Fibroblast of lung (primary cell): Measurements from ENCODE around the gene NTSR1. TPM values are rescaled to one million over a fixed set of nuclear protein-coding genes. Genes with fewer than 3 reads are reported as not detected.

Experiments
- DNase-seq, 2 donors: peaks; one replicate each; pipeline versions ENCODE4 v3.0.0 to v3.0.0-alpha.2; 2010; ENCODE audit warnings: low read depth in 2 of 2
- H2AFZ ChIP-seq: 2 replicates; pipeline ENCODE4 v1.5.1; 2012; ENCODE audit warnings: low read length, control low read depth, inconsistent platforms
- H3K27ac ChIP-seq: 2 replicates; pipeline ENCODE4 v1.5.1; 2011; ENCODE audit warnings: low read length, control low read depth; ENCODE audit not compliant: insufficient read depth
- H3K27me3 ChIP-seq: 2 replicates; pipeline ENCODE4 v1.5.1; 2011; ENCODE audit warnings: mild to moderate bottlenecking, low read length; ENCODE audit not compliant: control insufficient read depth, insufficient read depth
- H3K36me3 ChIP-seq: 2 replicates; pipeline ENCODE4 v1.5.1; 2011; ENCODE audit warnings: low read length; ENCODE audit not compliant: control insufficient read depth, insufficient read depth
- H3K4me1 ChIP-seq: 2 replicates; pipeline ENCODE4 v1.5.1; 2011; ENCODE audit warnings: low read length; ENCODE audit not compliant: control insufficient read depth, insufficient read depth; ENCODE audit errors: extremely low read depth
- H3K4me2 ChIP-seq: 2 replicates; pipeline ENCODE4 v1.5.1; 2011; ENCODE audit warnings: low read length, control low read depth; ENCODE audit not compliant: insufficient read depth; ENCODE audit errors: extremely low read depth
- H3K4me3 ChIP-seq, 4 experiments: fragments of 200-600 bp in 1 of 4; sonication (generic) in 1 of 4; replicated peaks in 1 of 4; 2 replicates each; pipeline ENCODE4 v1.5.1; 2011 to 2016; ENCODE audit warnings: low read length in 4 of 4, low read depth in 3 of 4, mild to moderate bottlenecking in 3 of 4, control low read depth in 2 of 4, inconsistent platforms in 1 of 4, mixed read lengths in 1 of 4; ENCODE audit not compliant: insufficient read depth in 1 of 4; ENCODE audit errors: control extremely low read depth in 1 of 4
- H3K79me2 ChIP-seq: 2 replicates; pipeline ENCODE4 v1.5.1; 2012; ENCODE audit warnings: mild to moderate bottlenecking, low read length, inconsistent platforms; ENCODE audit not compliant: control insufficient read depth, insufficient read depth
- H3K9ac ChIP-seq: 2 replicates; pipeline ENCODE4 v1.5.1; 2011; ENCODE audit warnings: mild to moderate bottlenecking, low read length, control low read depth; ENCODE audit not compliant: insufficient read depth
- H3K9me3 ChIP-seq: 2 replicates; pipeline ENCODE4 v1.5.1; 2012; ENCODE audit warnings: low read depth, low read length; ENCODE audit not compliant: control insufficient read depth, insufficient read depth
- H4K20me1 ChIP-seq: 2 replicates; pipeline ENCODE4 v1.5.1; 2011; ENCODE audit warnings: low read length; ENCODE audit not compliant: control insufficient read depth, insufficient read depth; ENCODE audit errors: extremely low read depth
- CTCF ChIP-seq, 2 donors: IDR thresholded peaks in 1 of 2; conservative IDR thresholded peaks in 1 of 2; 1 replicate in 1 of 2; 2 replicates in 1 of 2; pipeline ENCODE4 v1.5.1; 2011 to 2012; ENCODE audit warnings: low read length in 2 of 2, control low read depth in 1 of 2, inconsistent platforms in 1 of 2, low read depth in 1 of 2, mild to moderate bottlenecking in 1 of 2
- EZH2 ChIP-seq: IDR thresholded peaks from 2 replicates; pipeline ENCODE4 v1.5.1; 2012; ENCODE audit warnings: low read length, control low read depth, mild to moderate bottlenecking; ENCODE audit errors: missing control alignments
- polyA plus RNA-seq, 2 donors: library from polyadenylated mRNA; depleted of rRNA in 1 of 2; stranded (reverse) in 1 of 2; unstranded in 1 of 2; fragments of >200 nt; gene quantifications; 2 replicates each; pipeline ENCODE4 v1.2.1, GENCODE V29; 2011 to 2012; ENCODE audit warnings: missing spikeins in 1 of 2
- total RNA-seq: library from RNA; depleted of rRNA; stranded (reverse); fragments of >200 nt; gene quantifications from 2 replicates; pipeline ENCODE4 v1.2.1, GENCODE V29; 2014

Gene NTSR1
- total and polyA plus RNA-seq, 2 donors (not counting 1 experiment from before 2014, with no cell fraction given): 0.05 to 0.33 TPM

DNA sequence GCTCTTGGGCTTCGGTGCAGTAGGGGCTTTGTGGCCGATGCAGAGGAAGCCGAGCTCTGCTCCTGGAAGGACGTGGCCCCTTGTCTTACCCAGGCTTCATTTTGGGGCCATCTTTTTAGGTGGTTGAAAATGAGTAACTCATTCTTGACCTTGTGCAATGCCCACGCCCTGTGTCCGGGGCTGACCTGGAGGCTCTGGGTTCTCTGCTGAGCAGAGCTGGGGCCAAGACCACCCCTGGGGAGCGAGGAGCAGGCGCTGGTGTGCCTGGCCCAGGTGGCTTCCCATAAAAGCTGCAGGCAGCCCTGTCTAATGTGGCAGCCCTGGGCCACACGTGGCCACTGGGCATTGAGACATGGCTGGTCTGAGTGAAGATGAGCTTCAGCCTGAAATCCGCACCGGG lies 25.7 kb downstream of the NTSR1 start:
- H3K27me3 ChIP-seq: no peaks in the 10 kb centered on the region
- H3K4me3 ChIP-seq: no peak overlapping the region
- no peaks in the 10 kb centered on the region for H3K36me3 ChIP-seq
- no peak overlapping the region for H2AFZ ChIP-seq
- no peak overlapping the region for H3K27ac ChIP-seq
- DNase-seq: no peak
- H3K4me1 ChIP-seq: peaks cover 3% of the 10 kb centered on the region
- no peaks in the 10 kb centered on the region for H3K79me2 ChIP-seq
- H3K9ac ChIP-seq: no peak overlapping the region
- H3K4me2 ChIP-seq: no peak overlapping the region
- TF ChIP-seq CTCF (conservative IDR thresholded peaks at IDR 0.05 in 1 of 2, IDR thresholded peaks at IDR 0.05 in 1 of 2; ENCODE audit: low read depth in 1 of 2, low read length in 2 of 2): no peak
- TF ChIP-seq EZH2: no peak
- no peaks in the 10 kb centered on the region for H3K9me3 ChIP-seq
- no peaks in the 10 kb centered on the region for H4K20me1 ChIP-seq

DNA sequence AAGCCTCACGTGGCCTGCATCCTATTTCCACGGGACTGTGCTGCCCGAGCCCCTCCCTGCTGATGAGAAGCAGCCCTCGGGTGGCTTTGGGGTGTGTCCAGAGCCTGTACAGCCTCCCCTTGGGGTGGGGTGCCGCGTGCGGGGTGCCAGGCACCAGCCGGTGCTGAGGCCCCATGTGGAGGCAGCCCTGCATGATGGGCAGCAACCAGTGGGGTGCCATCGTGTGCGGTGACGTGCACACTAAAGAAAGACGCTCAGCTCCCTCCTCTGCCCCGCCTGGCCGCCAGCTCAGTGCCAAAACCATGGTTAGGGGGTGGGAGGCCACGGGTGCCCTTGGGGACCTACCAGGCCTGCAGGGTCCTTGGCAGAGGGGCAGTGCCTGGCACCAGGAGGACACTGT lies 26.2 kb downstream of the NTSR1 start:
- DNase-seq: no peak
- Histone ChIP-seq H3K4me3 (no peak overlapping the region), H2AFZ (no peak overlapping the region), H3K4me2 (no peak overlapping the region), H3K27me3 (no peaks in the 10 kb centered on the region), H4K20me1 (no peaks in the 10 kb centered on the region), H3K9me3 (no peaks in the 10 kb centered on the region), H3K9ac (no peak overlapping the region), H3K27ac (no peak overlapping the region), H3K36me3 (no peaks in the 10 kb centered on the region), H3K4me1 (peaks cover 8% of the 10 kb centered on the region), H3K79me2 (no peaks in the 10 kb centered on the region)
- no peak for TF ChIP-seq CTCF (conservative IDR thresholded peaks at IDR 0.05 in 1 of 2, IDR thresholded peaks at IDR 0.05 in 1 of 2; ENCODE audit: low read depth in 1 of 2, low read length in 2 of 2)
- TF ChIP-seq EZH2: no peak

DNA sequence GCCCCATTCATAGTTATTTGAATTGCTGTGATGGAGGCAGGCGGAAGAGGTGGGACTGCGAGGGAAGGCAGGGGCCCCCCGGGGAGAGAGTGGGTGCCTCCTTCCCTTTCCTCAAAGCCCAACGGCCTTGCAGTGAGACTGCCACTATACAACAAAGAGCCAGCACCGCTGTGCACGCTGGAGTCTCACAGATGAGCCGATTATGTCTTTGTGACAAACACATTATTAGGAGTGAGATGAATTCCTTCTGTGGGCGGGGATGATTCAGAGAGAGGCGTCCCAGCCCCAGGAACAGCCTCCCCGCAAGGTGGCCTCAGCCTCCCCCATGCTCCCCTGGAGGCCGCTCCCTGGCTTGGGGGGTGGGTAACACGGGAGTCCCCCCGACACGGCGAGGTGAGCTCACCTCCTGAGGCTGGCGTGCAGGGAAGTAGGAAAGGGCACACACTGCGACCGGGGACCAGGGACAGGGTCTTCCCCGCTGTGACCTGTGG lies 26.7 kb downstream of the NTSR1 start:
- Histone ChIP-seq H3K4me2 (no peak overlapping the region), H3K4me1 (peaks cover 8% of the 10 kb centered on the region), H4K20me1 (no peaks in the 10 kb centered on the region), H3K27me3 (no peaks in the 10 kb centered on the region), H2AFZ (no peak overlapping the region), H3K9me3 (no peaks in the 10 kb centered on the region), H3K36me3 (no peaks in the 10 kb centered on the region), H3K79me2 (no peaks in the 10 kb centered on the region), H3K9ac (no peak overlapping the region), H3K4me3 (no peak overlapping the region), H3K27ac (no peak overlapping the region)
- TF ChIP-seq CTCF (conservative IDR thresholded peaks at IDR 0.05 in 1 of 2, IDR thresholded peaks at IDR 0.05 in 1 of 2; ENCODE audit: low read depth in 1 of 2, low read length in 2 of 2): no peak
- no peak for TF ChIP-seq EZH2
- no peak for DNase-seq
